Upper lobe of left lung (tissue), 6 donors: ENCODE measurements around the gene SERPINB6. TPM values are rescaled to one million over a fixed set of nuclear protein-coding genes. Genes with fewer than 3 reads are reported as not detected.

Experiments used
- ATAC-seq, 2 donors: fragments of 200-7000 bp; cut with Tn5 transposase; one replicate each; pipeline ENCODE4 v1.9.1; 2022; ENCODE audit warnings: mild to moderate bottlenecking in 2 of 2, moderate library complexity in 2 of 2; ENCODE audit not compliant: low FRiP score in 2 of 2
- DNase-seq, 2 donors: peaks; one replicate each; pipeline ENCODE4 v3.0.0-alpha.2; 2019 to 2020
- H3K27ac ChIP-seq, 4 donors: fragments of 200-600 bp; sonication (generic); one replicate each; pipeline ENCODE4 v1.5.1; 2016 to 2019
- H3K27me3 ChIP-seq, 4 donors: fragments of 200-600 bp; sonication (generic); one replicate each; pipeline ENCODE4 v1.5.1; 2017 to 2019
- H3K36me3 ChIP-seq, 4 donors: fragments of 200-600 bp; sonication (generic); one replicate each; pipeline ENCODE4 v1.5.1; 2016 to 2019
- H3K4me1 ChIP-seq, 4 donors: fragments of 200-600 bp; sonication (generic); one replicate each; pipeline ENCODE4 v1.5.1; 2018 to 2019
- H3K4me3 ChIP-seq, 4 donors: fragments of 200-600 bp; sonication (generic); one replicate each; pipeline ENCODE4 v1.5.1; 2017 to 2019; ENCODE audit warnings: mild to moderate bottlenecking in 2 of 4, moderate library complexity in 1 of 4
- H3K9me3 ChIP-seq, 4 donors: fragments of 200-600 bp; sonication (generic); one replicate each; pipeline ENCODE4 v1.5.1; 2018 to 2019
- CTCF ChIP-seq, 6 experiments: fragments of 450-650 bp in 4 of 6; fragments of 200-600 bp in 2 of 6; sonication (generic) in 2 of 6; IDR thresholded peaks; one replicate each; pipeline ENCODE4 v1.5.1; 2016 to 2019; ENCODE audit warnings: antibody characterized with exemption in 6 of 6
- EP300 ChIP-seq, 4 donors: sonication (generic); formaldehyde crosslinking; IDR thresholded peaks; one replicate each; pipeline ENCODE4 v1.5.1; 2017; ENCODE audit warnings: antibody characterized with exemption in 4 of 4, control low read depth in 2 of 4
- POLR2A ChIP-seq, 4 donors: fragments of 450-650 bp; IDR thresholded peaks; one replicate each; pipeline ENCODE4 v1.5.1; 2016 to 2017; ENCODE audit warnings: antibody characterized with exemption in 4 of 4, mild to moderate bottlenecking in 2 of 4
- POLR2AphosphoS5 ChIP-seq, 2 donors: sonication (generic); formaldehyde crosslinking; IDR thresholded peaks; one replicate each; pipeline ENCODE4 v1.5.1; 2017; ENCODE audit warnings: antibody characterized with exemption in 2 of 2
- WGBS, 2 donors: methylation state at CpG; one replicate each; pipeline ENCODE4 v1.1.5; 2017 to 2018; 5-methylcytosine and 5-hydroxymethylcytosine counted together
- total RNA-seq, 6 donors: library from RNA; depleted of rRNA in 4 of 6; stranded (reverse); fragments of >200 nt in 4 of 6; gene quantifications; one replicate each; pipeline versions ENCODE4 v1.1.0 to v1.2.1, GENCODE V29; 2016 to 2021
- donor health status: DM: no; HTN: no; CAD: no; lungs with moderate emphysema.
- donor health status: DM: no; HTN: yes; CAD: no; lungs with severe emphysema.

SERPINB6 gene
- total RNA-seq, 6 donors from 2014 or later, result 133 to 181 (median 150) TPM

DNA sequence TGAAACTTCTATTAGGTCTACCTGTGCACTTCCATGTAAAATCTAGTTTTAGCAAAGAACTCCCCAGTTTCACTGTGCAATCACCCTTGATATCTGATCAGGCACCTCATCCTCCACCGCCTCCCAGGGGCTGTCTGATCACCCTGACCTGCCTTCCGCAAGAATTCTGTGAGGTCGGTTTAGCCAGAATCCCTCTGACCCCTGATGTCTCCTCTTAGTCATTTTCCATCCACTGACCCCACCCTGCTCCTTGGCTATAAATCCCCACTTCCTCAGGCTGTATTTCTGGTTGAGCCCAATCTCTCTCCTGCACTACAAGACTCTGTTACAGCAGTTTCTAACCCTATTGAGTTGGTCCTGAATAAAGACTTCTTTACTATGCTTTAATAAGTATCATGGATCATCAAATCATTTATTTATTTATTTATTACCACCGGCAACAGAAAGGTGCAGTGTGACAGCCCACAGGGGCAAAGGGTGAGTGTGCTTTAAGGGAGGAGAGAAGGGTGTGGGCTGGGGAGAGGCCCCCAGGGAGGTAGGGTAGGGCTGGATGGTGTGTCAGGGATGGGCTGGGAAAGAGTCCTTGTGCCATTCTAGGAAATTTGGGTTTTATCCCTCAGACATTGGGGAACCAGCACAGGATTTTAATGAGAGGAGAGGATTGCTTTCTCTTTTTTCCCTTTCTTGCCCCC, 11.2 kb upstream of the SERPINB6 start:
- no peak for TF ChIP-seq POLR2A (IDR thresholded peaks at IDR 0.05)
- no peak for TF ChIP-seq CTCF (IDR thresholded peaks at IDR 0.05)
- Histone ChIP-seq H3K4me3 (no peak overlapping the region), H3K9me3 (no peaks in the 10 kb centered on the region), H3K27me3 (no peaks in the 10 kb centered on the region), H3K4me1 (peaks cover 31 to 38% (median 38%) of the 10 kb centered on the region in 4 donors), H3K27ac (peak overlapping the region; percentile 61 to 86 (median 78)), H3K36me3 (no peaks in the 10 kb centered on the region)
- no peak for DNase-seq
- peak in 1 of 2 donors; percentile 33 for ATAC-seq
- WGBS, 2 donors, result 74 to 85% methylated on average over 4 of the region's 4 CpGs

- Histone ChIP-seq H3K4me3 (no peak overlapping the region), H3K4me1 (peaks cover 27 to 37% (median 34%) of the 10 kb centered on the region in 4 donors), H3K27me3 (no peaks in the 10 kb centered on the region), H3K9me3 (no peaks in the 10 kb centered on the region), H3K36me3 (no peaks in the 10 kb centered on the region), H3K27ac (peak overlapping the region; percentile 58 to 86 (median 74))
- 60 to 74% methylated on average over 3 of the region's 3 CpGs for WGBS, 2 donors
- no peak for TF ChIP-seq POLR2AphosphoS5 (IDR thresholded peaks at IDR 0.05)
- no peak for TF ChIP-seq EP300 (IDR thresholded peaks at IDR 0.05)
- no peak for TF ChIP-seq POLR2A (IDR thresholded peaks at IDR 0.05)
- no peak for TF ChIP-seq CTCF (IDR thresholded peaks at IDR 0.05)
- ATAC-seq (no peak), DNase-seq (no peak)
Measured at GRCh38 chr6:2980465-2980855, 9.1 kb upstream of the SERPINB6 start.

DNA sequence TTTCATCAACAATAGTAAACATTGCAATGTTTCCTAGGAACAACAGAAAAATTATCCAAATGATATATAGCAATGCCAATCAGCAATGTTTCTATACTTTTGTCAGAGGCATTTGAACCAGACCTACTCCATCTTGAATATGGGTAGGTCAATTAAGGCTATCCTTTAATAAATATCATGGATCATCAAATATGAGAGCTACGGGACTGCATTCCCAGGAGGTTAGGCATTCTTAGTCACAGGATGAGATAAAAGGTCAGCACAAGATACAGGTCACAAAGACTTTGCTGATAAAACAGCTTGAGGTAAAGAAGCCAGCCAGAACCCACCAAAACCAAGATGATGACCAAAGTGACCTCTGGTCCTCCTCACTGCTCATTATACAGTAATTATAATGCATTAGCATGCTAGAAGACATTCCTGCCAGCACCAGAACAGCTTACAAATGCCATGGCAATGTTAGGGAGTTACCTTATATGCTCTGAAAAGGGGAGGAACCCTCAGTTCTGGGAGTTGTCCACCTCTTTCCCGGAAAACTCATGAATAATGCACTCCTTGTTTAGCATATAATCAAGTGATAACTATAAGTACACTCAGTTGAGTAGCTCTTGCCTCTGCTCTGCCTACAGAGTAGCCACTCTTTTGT, 8.6 kb upstream of the SERPINB6 start:
- no peak for ATAC-seq
- WGBS, 2 donors, result 56 to 59% methylated on average over 2 of the region's 2 CpGs
- H3K4me1 ChIP-seq, result peaks cover 27 to 37% (median 34%) of the 10 kb centered on the region in 4 donors
- H3K36me3 ChIP-seq, result no peaks in the 10 kb centered on the region
- H3K27ac ChIP-seq, result peak overlapping the region in 2 of 4 donors; percentile 86
- TF ChIP-seq POLR2AphosphoS5 (IDR thresholded peaks at IDR 0.05), result no peak
- peak in 1 of 4 donors; percentile 17 for TF ChIP-seq EP300 (IDR thresholded peaks at IDR 0.05)
- no peak overlapping the region for H3K4me3 ChIP-seq
- no peaks in the 10 kb centered on the region for H3K9me3 ChIP-seq
- no peaks in the 10 kb centered on the region for H3K27me3 ChIP-seq
- no peak for DNase-seq

GRCh38 chr6:2978923-2979322, 7.6 kb upstream of the SERPINB6 start:
- WGBS, 2 donors, result 83 to 90% methylated on average over 4 of the region's 4 CpGs
- H3K4me3 ChIP-seq, result no peak overlapping the region
- H3K9me3 ChIP-seq, result no peaks in the 10 kb centered on the region
- H3K36me3 ChIP-seq, result no peaks in the 10 kb centered on the region
- H3K4me1 ChIP-seq, result peaks cover 27 to 37% (median 34%) of the 10 kb centered on the region in 4 donors
- ATAC-seq, result no peak
- no peaks in the 10 kb centered on the region for H3K27me3 ChIP-seq
- TF ChIP-seq POLR2A (IDR thresholded peaks at IDR 0.05) (no peak), EP300 (IDR thresholded peaks at IDR 0.05) (no peak), POLR2AphosphoS5 (IDR thresholded peaks at IDR 0.05) (no peak), CTCF (IDR thresholded peaks at IDR 0.05) (no peak)
- no peak overlapping the region for H3K27ac ChIP-seq
- no peak for DNase-seq

DNA sequence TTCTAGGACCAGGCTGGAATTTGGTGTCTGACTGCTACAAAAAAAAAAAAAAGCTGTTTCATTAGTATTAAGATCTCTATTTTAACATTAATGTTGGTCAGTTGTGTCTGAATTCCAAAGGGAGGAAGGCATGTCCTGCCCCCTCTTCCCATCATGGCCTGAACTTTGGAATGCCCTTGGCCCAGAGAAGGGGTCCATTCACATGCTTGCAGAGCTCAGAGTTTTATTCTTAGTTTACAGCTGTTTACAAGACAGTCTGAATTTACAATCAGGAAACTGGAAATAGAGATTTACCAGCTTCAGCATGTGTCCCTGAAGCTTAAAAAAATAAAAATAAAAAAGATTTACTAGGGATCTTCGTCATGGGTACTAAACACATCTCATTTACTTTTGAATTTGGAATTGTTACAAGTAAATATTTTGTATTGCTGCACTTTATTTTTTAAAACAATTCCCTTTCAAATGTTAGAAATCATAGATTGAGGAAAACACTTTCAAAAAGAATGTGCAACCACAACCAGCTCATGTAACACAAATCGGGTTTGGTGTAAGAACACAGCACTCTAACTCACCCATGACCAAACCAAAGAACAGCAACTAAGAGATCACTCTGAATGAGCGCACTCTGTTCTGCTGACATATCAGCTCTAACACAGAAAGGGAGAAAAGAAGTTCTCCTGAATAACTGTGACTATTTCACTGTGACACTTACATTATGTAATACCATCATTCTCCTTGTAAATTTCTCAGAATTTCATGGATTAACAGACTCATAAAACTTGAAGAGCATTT, 6.6 kb upstream of the SERPINB6 start:
- H3K4me1 ChIP-seq, result peaks cover 27 to 36% (median 33%) of the 10 kb centered on the region in 4 donors
- no peaks in the 10 kb centered on the region for H3K27me3 ChIP-seq
- no peak overlapping the region for H3K4me3 ChIP-seq
- TF ChIP-seq POLR2AphosphoS5 (IDR thresholded peaks at IDR 0.05) (no peak), CTCF (IDR thresholded peaks at IDR 0.05) (no peak), EP300 (IDR thresholded peaks at IDR 0.05) (no peak), POLR2A (IDR thresholded peaks at IDR 0.05) (no peak)
- ATAC-seq (no peak), DNase-seq (no peak)
- peak overlapping the region in 1 of 4 donors; percentile 30 for H3K27ac ChIP-seq
- no peaks in the 10 kb centered on the region for H3K9me3 ChIP-seq
- H3K36me3 ChIP-seq, result no peaks in the 10 kb centered on the region
- WGBS, 2 donors, result 87 to 90% methylated on average over 3 of the region's 3 CpGs
